PC-3 (cell line): ENCODE data around the gene BAIAP2L1. TPM values are rescaled to one million over a fixed set of nuclear protein-coding genes. Genes with fewer than 3 reads are reported as not detected.

Source experiments
- ATAC-seq: fragments of 200-7000 bp; cut with Tn5 transposase; 2 replicates; pipeline ENCODE4 v1.9.1; 2020; ENCODE audit warnings: mild to moderate bottlenecking, moderate library complexity
- BruUV-seq: library from RNA; stranded (reverse); fragments of 400-500 nt; replicated peaks from 2 replicates; lab custom pipeline; 2021; lab: Mats Ljungman, UMichigan
- CTCF ChIA-PET: fragments of 300-600 bp; sonication (Branson Sonifier 250); formaldehyde crosslinking; loops from one replicate; lab custom pipeline; 2022; ENCODE audit warnings: antibody characterized with exemption; lab: Charles Lee
- POLR2A ChIA-PET: fragments of 300-600 bp; sonication (Branson Sonifier 250); formaldehyde crosslinking; loops from one replicate; lab custom pipeline; 2022; ENCODE audit warnings: antibody characterized with exemption; ENCODE audit not compliant: unreplicated experiment; lab: Charles Lee
- DNase-seq: peaks from one replicate; pipeline ENCODE4 v3.0.0-alpha.2; 2015
- H2AFZ ChIP-seq: fragments of 300-600 bp; sonication (generic); 2 replicates; pipeline ENCODE4 v1.6.0; 2016; ENCODE audit warnings: antibody characterized with exemption, low read length
- H3F3A ChIP-seq: fragments of 300-600 bp; sonication (generic); one replicate; pipeline ENCODE4 v1.6.0; 2017; ENCODE audit warnings: antibody characterized with exemption, low read length, control low read depth, mild to moderate bottlenecking; ENCODE audit not compliant: unreplicated experiment
- H3K27ac ChIP-seq: fragments of 300-600 bp; sonication (generic); 2 replicates; pipeline ENCODE4 v1.5.1; 2016; ENCODE audit warnings: mild to moderate bottlenecking, low read length
- H3K27me3 ChIP-seq: fragments of 300-600 bp; sonication (generic); 2 replicates; pipeline ENCODE4 v1.6.1; 2016; ENCODE audit warnings: low read length, mixed read lengths
- H3K36me3 ChIP-seq: fragments of 300-600 bp; sonication (generic); 2 replicates; pipeline ENCODE4 v1.6.1; 2016; ENCODE audit warnings: low read depth, mixed run types, low read length, mixed read lengths
- H3K4me1 ChIP-seq: fragments of 300-600 bp; sonication (generic); 2 replicates; pipeline ENCODE4 v1.5.1; 2016; ENCODE audit warnings: low read length; ENCODE audit not compliant: insufficient read depth
- H3K4me2 ChIP-seq: fragments of 300-600 bp; sonication (generic); 2 replicates; pipeline ENCODE4 v1.6.0; 2016; ENCODE audit warnings: low read length
- H3K4me3 ChIP-seq: fragments of 300-600 bp; sonication (generic); 2 replicates; pipeline ENCODE4 v1.5.1; 2016; ENCODE audit warnings: mild to moderate bottlenecking, low read length, mixed read lengths
- H3K79me2 ChIP-seq: fragments of 300-600 bp; sonication (generic); 2 replicates; pipeline ENCODE4 v1.6.1; 2017; ENCODE audit warnings: low read length, mixed read lengths
- H3K9ac ChIP-seq: fragments of 300-600 bp; sonication (generic); 2 replicates; pipeline ENCODE4 v1.6.0; 2016; ENCODE audit warnings: mild to moderate bottlenecking, low read length
- H3K9me2 ChIP-seq: fragments of 300-600 bp; sonication (generic); replicated peaks from 2 replicates; pipeline ENCODE4 v1.6.1; 2016; ENCODE audit warnings: mixed run types, low read length, mixed read lengths
- H3K9me3 ChIP-seq: fragments of 300-600 bp; sonication (generic); 2 replicates; pipeline ENCODE4 v1.6.1; 2016; ENCODE audit warnings: low read length, mixed read lengths
- H4K20me1 ChIP-seq: fragments of 300-600 bp; sonication (generic); 2 replicates; pipeline ENCODE4 v1.6.1; 2016; ENCODE audit warnings: low read length, mixed read lengths
- CTCF ChIP-seq: fragments of 300-600 bp; sonication (generic); conservative IDR thresholded peaks from 2 replicates; pipeline ENCODE4 v1.5.1; 2017; ENCODE audit warnings: antibody characterized with exemption, low read depth, mild to moderate bottlenecking, low read length
- EZH2 ChIP-seq: fragments of 300-600 bp; sonication (generic); IDR thresholded peaks from one replicate; pipeline ENCODE4 v1.6.1; 2017; ENCODE audit warnings: antibody characterized with exemption, mild to moderate bottlenecking, low read length; ENCODE audit not compliant: unreplicated experiment
- EZH2phosphoT487 ChIP-seq: fragments of 300-600 bp; sonication (generic); IDR thresholded peaks from 2 replicates; pipeline ENCODE4 v1.6.1; 2018; ENCODE audit warnings: mild to moderate bottlenecking, antibody characterized with exemption, low read length, borderline replicate concordance
- intact Hi-C: fragments of 100-400 bp; cut with micrococcal nuclease; formaldehyde crosslinking; loops from 2 replicates; pipeline ENCODE4 v1.9.0; 2023
- total RNA-seq: library from RNA; depleted of rRNA; stranded (reverse); fragments of >200 nt; gene quantifications from 2 replicates; pipeline ENCODE4 v1.2.3, GENCODE V29; 2014

Gene BAIAP2L1
- total RNA-seq, 1 experiment from 2014 or later: 18.9 TPM

GRCh38 chr7:98439484-98439883 lies 38.6 kb upstream of the BAIAP2L1 start:
- no peaks in the 10 kb centered on the region for H3F3A ChIP-seq
- BruUV-seq: no TSS peak
- no peaks in the 10 kb centered on the region for H3K79me2 ChIP-seq
- 0 out of 2 replicates have a peak, but pooled peaks cover 5% of the 10 kb centered on the region for H3K27me3 ChIP-seq
- no peaks in the 10 kb centered on the region for H3K36me3 ChIP-seq
- H3K9me2 ChIP-seq: no peaks in the 10 kb centered on the region
- ATAC-seq (no peak), DNase-seq (no peak)
- no peak for TF ChIP-seq EZH2phosphoT487
- no peak for TF ChIP-seq EZH2
- no peak for TF ChIP-seq CTCF
- no peaks in the 10 kb centered on the region for H4K20me1 ChIP-seq
- no peaks in the 10 kb centered on the region for H3K9me3 ChIP-seq
- no peak overlapping the region for H3K4me3 ChIP-seq
- H3K4me1 ChIP-seq: no peaks in the 10 kb centered on the region
- no peak overlapping the region for H3K4me2 ChIP-seq
- ChIA-PET POLR2A (no interaction called here), CTCF (no interaction called here)
- H2AFZ ChIP-seq: no peak overlapping the region
- H3K9ac ChIP-seq: no peak overlapping the region
- H3K27ac ChIP-seq: no peak overlapping the region
- intact Hi-C loops: no loop called here

- Histone ChIP-seq H2AFZ (no peak overlapping the region), H3K4me2 (no peak overlapping the region), H4K20me1 (no peaks in the 10 kb centered on the region), H3K27me3 (0 out of 2 replicates have a peak, but pooled peaks cover 5% of the 10 kb centered on the region), H3K4me1 (no peaks in the 10 kb centered on the region), H3K9me3 (no peaks in the 10 kb centered on the region), H3K79me2 (no peaks in the 10 kb centered on the region), H3K9ac (no peak overlapping the region), H3K9me2 (no peaks in the 10 kb centered on the region), H3F3A (no peaks in the 10 kb centered on the region), H3K4me3 (no peak overlapping the region), H3K27ac (no peak overlapping the region), H3K36me3 (no peaks in the 10 kb centered on the region)
- ATAC-seq: no peak
- intact Hi-C loops: no loop called here
- BruUV-seq: no TSS peak
- CTCF ChIA-PET: no interaction called here
- POLR2A ChIA-PET: no interaction called here
- TF ChIP-seq EZH2: no peak
- TF ChIP-seq EZH2phosphoT487: no peak
- TF ChIP-seq CTCF: no peak
- DNase-seq: no peak
Observed at GRCh38 chr7:98434087-98434486, 33.2 kb upstream of the BAIAP2L1 start.

- H3K36me3 ChIP-seq: no peaks in the 10 kb centered on the region
- no peaks in the 10 kb centered on the region for H3K9me3 ChIP-seq
- H4K20me1 ChIP-seq: no peaks in the 10 kb centered on the region
- H3K4me3 ChIP-seq: no peak overlapping the region
- no peaks in the 10 kb centered on the region for H3K27me3 ChIP-seq
- H3F3A ChIP-seq: no peaks in the 10 kb centered on the region
- ChIA-PET POLR2A (no interaction called here), CTCF (no interaction called here)
- no peaks in the 10 kb centered on the region for H3K9me2 ChIP-seq
- H3K4me1 ChIP-seq: no peaks in the 10 kb centered on the region
- H3K9ac ChIP-seq: no peak overlapping the region
- H3K27ac ChIP-seq: no peak overlapping the region
- DNase-seq (no peak), ATAC-seq (no peak)
- TF ChIP-seq CTCF (no peak), EZH2 (no peak), EZH2phosphoT487 (no peak)
- no peaks in the 10 kb centered on the region for H3K79me2 ChIP-seq
- intact Hi-C loops: no loop called here
- H2AFZ ChIP-seq: no peak overlapping the region
- H3K4me2 ChIP-seq: no peak overlapping the region
- no TSS peak for BruUV-seq
Observed at GRCh38 chr7:98429799-98430198, 28.9 kb upstream of the BAIAP2L1 start.
